Esophagus squamous epithelium (tissue), 5 donors: ENCODE data around the gene IFNG. TPM values are rescaled to one million over a fixed set of nuclear protein-coding genes. Genes with fewer than 3 reads are reported as not detected.
"Not testable (repeated sequence)": the region's sequence is repeated elsewhere in the genome, so short reads cannot be mapped to it uniquely, and the experiment has no call there.

Source experiments
- DNase-seq: peaks from one replicate; lab custom pipeline; 2025; lab: John Stamatoyannopoulos, UW
- H3K27ac ChIP-seq, 4 donors: fragments of 200-600 bp; sonication (generic); one replicate each; pipeline ENCODE4 v1.5.1; 2016 to 2019; ENCODE audit warnings: mild to moderate bottlenecking in 1 of 4
- H3K27me3 ChIP-seq, 4 donors: fragments of 200-600 bp; sonication (generic); 1 replicate in 3 of 4; 2 replicates in 1 of 4; pipeline versions ENCODE4 v1.5.1 to v1.6.0; 2017 to 2021; ENCODE audit warnings: antibody characterized with exemption in 1 of 4
- H3K36me3 ChIP-seq, 3 donors: fragments of 200-600 bp; sonication (generic); one replicate each; pipeline ENCODE4 v1.5.1; 2016 to 2019
- H3K4me1 ChIP-seq, 3 donors: fragments of 200-600 bp; sonication (generic); one replicate each; pipeline ENCODE4 v1.5.1; 2017 to 2019
- H3K4me3 ChIP-seq, 4 donors: fragments of 200-600 bp; sonication (generic); 1 replicate in 3 of 4; 2 replicates in 1 of 4; pipeline ENCODE4 v1.5.1; 2016 to 2019; ENCODE audit warnings: mild to moderate bottlenecking in 2 of 4, moderate library complexity in 1 of 4
- H3K9me3 ChIP-seq, 3 donors: fragments of 200-600 bp; sonication (generic); one replicate each; pipeline ENCODE4 v1.5.1; 2016 to 2019
- POLR2A ChIP-seq, 4 donors: fragments of 450-650 bp; IDR thresholded peaks; one replicate each; pipeline ENCODE4 v1.6.1; 2017; ENCODE audit warnings: antibody characterized with exemption in 4 of 4, mild to moderate bottlenecking in 4 of 4, moderate library complexity in 3 of 4
- WGBS, 2 donors: methylation state at CpG; one replicate each; pipeline ENCODE4 v1.1.5; 2018; 5-methylcytosine and 5-hydroxymethylcytosine counted together
- intact Hi-C: fragments of 100-400 bp; cut with DNase I; formaldehyde crosslinking; loops from one replicate; pipeline ENCODE4 v1.15.0; 2022
- total RNA-seq, 4 donors: library from RNA; depleted of rRNA; stranded (reverse); fragments of >200 nt; gene quantifications; one replicate each; pipeline ENCODE4 v1.1.0, GENCODE V29; 2016
- TF ChIP-seq, protein P1 (sequence below), 6 experiments: fragments of 450-650 bp in 4 of 6; fragments of 200-600 bp in 2 of 6; sonication (generic) in 2 of 6; IDR thresholded peaks; one replicate each; pipeline ENCODE4 v1.5.1; 2016 to 2019; ENCODE audit warnings: antibody characterized with exemption in 6 of 6, mild to moderate bottlenecking in 4 of 6, moderate library complexity in 4 of 6
- donor health status: DM: yes; HTN: yes; CAD: no.

Gene IFNG
- total RNA-seq, 4 donors from 2014 or later = not detected

DNA sequence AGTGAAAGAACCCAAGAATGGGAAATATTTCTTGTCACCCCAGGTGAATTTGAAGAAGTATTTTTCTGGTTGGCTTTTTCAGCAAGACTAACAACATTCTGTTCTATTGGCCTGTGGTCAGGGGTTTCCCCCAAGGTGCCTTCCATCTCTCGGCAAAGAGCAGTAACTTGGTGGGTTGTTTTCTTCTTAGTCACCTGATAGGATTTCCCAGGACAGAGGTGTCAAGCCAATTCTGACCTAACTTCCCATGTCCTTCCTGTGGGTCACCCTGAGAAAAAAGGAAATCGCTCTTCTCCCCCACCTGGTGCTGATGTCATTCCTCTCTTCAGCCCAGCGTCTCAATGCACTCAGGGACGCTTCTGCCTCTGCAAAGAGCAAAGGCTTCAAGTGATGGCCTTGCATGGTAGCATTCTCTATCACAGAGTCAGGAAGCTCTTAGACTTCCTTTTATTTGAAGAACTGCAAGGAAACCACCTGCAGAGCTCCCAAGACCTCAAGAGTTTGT lies 16.1 kb upstream of the IFNG start:
- Histone ChIP-seq H3K36me3 (no peaks in the 10 kb centered on the region), H3K4me3 (no peak overlapping the region), H3K4me1 (peaks cover 0 to 1% (median 0%) of the 10 kb centered on the region in 3 donors), H3K27ac (no peak overlapping the region), H3K9me3 (no peaks in the 10 kb centered on the region), H3K27me3 (peaks cover 0 to 5% (median 0%) of the 10 kb centered on the region in 4 donors)
- intact Hi-C loops = no loop called here
- TF ChIP-seq, protein P1, sequence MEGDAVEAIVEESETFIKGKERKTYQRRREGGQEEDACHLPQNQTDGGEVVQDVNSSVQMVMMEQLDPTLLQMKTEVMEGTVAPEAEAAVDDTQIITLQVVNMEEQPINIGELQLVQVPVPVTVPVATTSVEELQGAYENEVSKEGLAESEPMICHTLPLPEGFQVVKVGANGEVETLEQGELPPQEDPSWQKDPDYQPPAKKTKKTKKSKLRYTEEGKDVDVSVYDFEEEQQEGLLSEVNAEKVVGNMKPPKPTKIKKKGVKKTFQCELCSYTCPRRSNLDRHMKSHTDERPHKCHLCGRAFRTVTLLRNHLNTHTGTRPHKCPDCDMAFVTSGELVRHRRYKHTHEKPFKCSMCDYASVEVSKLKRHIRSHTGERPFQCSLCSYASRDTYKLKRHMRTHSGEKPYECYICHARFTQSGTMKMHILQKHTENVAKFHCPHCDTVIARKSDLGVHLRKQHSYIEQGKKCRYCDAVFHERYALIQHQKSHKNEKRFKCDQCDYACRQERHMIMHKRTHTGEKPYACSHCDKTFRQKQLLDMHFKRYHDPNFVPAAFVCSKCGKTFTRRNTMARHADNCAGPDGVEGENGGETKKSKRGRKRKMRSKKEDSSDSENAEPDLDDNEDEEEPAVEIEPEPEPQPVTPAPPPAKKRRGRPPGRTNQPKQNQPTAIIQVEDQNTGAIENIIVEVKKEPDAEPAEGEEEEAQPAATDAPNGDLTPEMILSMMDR (IDR thresholded peaks at IDR 0.05) = no peak
- no peak for TF ChIP-seq POLR2A (IDR thresholded peaks at IDR 0.05)
- WGBS, 2 donors = 36 to 55% methylated on average over 4 of the region's 4 CpGs
- no peak for DNase-seq

DNA sequence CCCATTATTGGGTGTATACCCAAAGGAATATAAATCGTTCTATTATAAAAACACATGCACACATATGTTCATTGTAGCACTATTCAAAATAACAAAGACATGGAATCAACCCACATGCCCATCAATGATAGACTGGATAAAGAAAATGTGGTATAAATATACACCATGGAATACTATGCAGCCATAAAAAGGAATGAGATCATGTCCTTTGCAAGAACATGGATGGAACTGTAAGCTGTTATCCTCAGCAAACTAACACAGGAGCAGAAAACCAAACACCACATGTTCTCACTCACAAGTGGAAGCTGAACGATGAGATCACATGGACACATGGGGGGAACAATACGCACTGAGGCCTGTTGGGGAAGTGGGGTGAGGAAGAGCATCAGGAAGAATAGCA lies 15.2 kb upstream of the IFNG start:
- H3K27me3 ChIP-seq, H3K4me3 ChIP-seq, H3K4me1 ChIP-seq, H3K36me3 ChIP-seq, DNase-seq, H3K9me3 ChIP-seq, intact Hi-C loops, H3K27ac ChIP-seq: not testable (repeated sequence)
- 82 to 91% methylated on average over 3 of the region's 3 CpGs for WGBS, 2 donors

DNA sequence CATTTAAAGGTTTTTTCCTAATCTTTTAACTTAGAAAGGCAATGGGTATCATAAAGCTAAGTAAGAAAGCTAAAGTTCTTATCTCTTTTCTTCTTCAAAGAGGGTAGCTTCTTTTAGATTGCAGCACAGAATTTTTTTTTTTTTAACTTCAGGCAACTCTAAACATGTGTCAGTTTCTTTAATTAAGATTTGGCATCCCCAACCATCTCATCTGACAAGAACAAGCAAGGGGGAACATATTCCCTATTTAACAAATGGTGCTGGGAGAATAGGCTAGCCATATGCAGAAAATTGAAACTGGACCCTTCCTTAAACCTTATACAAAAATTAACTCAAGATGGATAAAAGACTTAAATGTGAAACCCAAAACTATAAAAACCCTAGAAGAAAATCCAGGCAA lies 14.3 kb upstream of the IFNG start:
- H3K27me3 ChIP-seq = peaks cover 0 to under 1% (median 0%) of the 10 kb centered on the region in 4 donors
- H3K36me3 ChIP-seq = no peaks in the 10 kb centered on the region
- H3K27ac ChIP-seq = no peak overlapping the region
- intact Hi-C loops = no loop called here
- H3K9me3 ChIP-seq = no peaks in the 10 kb centered on the region
- TF ChIP-seq, protein P1 (IDR thresholded peaks at IDR 0.05) = no peak
- TF ChIP-seq POLR2A (IDR thresholded peaks at IDR 0.05) = no peak
- DNase-seq = no peak
- H3K4me3 ChIP-seq = no peak overlapping the region
- H3K4me1 ChIP-seq = no peaks in the 10 kb centered on the region

DNA sequence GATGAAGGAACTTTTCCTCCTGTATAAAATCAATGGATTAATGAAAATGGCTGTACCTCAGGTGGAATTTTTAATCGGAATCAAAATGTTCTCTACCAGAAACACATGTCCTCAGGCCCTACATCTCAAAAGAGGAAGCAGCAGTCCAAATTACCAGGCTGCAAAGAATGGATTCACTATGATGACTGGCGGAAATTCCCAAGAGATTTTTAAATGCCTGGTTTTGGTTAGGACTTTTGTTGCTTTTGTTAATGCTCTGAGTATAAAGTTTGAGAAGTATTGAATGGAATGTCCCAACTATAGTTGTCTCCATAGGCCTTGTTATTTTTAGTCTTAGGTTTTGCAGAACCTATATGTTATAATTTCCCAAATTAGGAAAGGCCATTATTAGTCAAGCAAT lies 11.2 kb upstream of the IFNG start:
- intact Hi-C loops = no loop called here
- no peak for TF ChIP-seq POLR2A (IDR thresholded peaks at IDR 0.05)
- TF ChIP-seq, protein P1 (IDR thresholded peaks at IDR 0.05) = no peak
- WGBS, 2 donors = 77 to 83% methylated on average over 2 of the region's 2 CpGs
- no peak for DNase-seq
- no peaks in the 10 kb centered on the region for H3K9me3 ChIP-seq
- H3K4me1 ChIP-seq = no peaks in the 10 kb centered on the region
- no peak overlapping the region for H3K27ac ChIP-seq
- no peak overlapping the region for H3K4me3 ChIP-seq
- H3K36me3 ChIP-seq = no peaks in the 10 kb centered on the region
- no peaks in the 10 kb centered on the region for H3K27me3 ChIP-seq

DNA sequence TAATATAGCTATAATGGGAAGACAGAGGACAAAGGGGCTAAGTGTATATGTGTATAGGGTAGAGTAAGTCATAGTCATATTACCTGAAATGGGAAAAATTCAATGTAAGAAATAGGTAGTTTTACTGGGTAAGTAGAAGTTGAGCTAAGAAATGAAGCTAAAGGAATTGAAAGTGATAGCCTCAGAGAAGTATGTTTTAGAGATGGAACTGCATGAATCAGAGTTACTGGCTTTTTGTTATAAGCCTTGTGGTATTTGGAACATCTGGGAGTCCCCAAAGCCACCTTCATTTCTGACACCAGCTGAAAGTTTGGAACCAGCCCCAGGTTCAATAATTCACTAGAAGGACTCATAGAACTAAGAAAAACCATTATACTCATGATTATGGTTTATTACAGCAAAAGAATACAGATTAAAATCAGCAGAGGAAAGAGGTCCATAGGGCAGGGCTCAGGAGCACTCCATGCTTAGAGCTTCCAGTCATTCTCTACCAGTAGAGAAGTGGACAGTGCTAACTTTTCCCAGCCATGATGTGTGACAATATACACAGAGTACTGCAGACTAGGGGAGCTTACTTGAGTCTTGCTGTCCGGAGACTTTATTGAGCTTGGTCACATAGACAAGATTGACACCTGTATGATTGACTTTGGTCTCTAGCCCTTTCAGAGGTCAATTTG lies 9.8 kb upstream of the IFNG start:
- peaks cover 0 to 4% (median 0%) of the 10 kb centered on the region in 4 donors for H3K27me3 ChIP-seq
- no peaks in the 10 kb centered on the region for H3K9me3 ChIP-seq
- no peak overlapping the region for H3K27ac ChIP-seq
- no peaks in the 10 kb centered on the region for H3K4me1 ChIP-seq
- no peak overlapping the region for H3K4me3 ChIP-seq
- no peak for TF ChIP-seq POLR2A (IDR thresholded peaks at IDR 0.05)
- TF ChIP-seq, protein P1 (IDR thresholded peaks at IDR 0.05) = no peak
- H3K36me3 ChIP-seq = no peaks in the 10 kb centered on the region
- DNase-seq = no peak
- intact Hi-C loops = no loop called here
- 78 to 86% methylated on average over 1 of the region's 1 CpG for WGBS, 2 donors
